Upper lobe of left lung (tissue), 4 donors: Measurements from ENCODE around the gene ZIC5.

Source experiments
- EP300 ChIP-seq, 4 donors: sonication (generic); formaldehyde crosslinking; IDR thresholded peaks; one replicate each; pipeline ENCODE4 v1.5.1; 2017; ENCODE audit warnings: antibody characterized with exemption in 4 of 4, control low read depth in 2 of 4
- POLR2A ChIP-seq, 4 donors: fragments of 450-650 bp; IDR thresholded peaks; one replicate each; pipeline ENCODE4 v1.5.1; 2016 to 2017; ENCODE audit warnings: antibody characterized with exemption in 4 of 4, mild to moderate bottlenecking in 2 of 4
- POLR2AphosphoS5 ChIP-seq, 2 donors: sonication (generic); formaldehyde crosslinking; IDR thresholded peaks; one replicate each; pipeline ENCODE4 v1.5.1; 2017; ENCODE audit warnings: antibody characterized with exemption in 2 of 2
- TF ChIP-seq, protein P1 (sequence below), 6 experiments: fragments of 450-650 bp in 4 of 6; fragments of 200-600 bp in 2 of 6; sonication (generic) in 2 of 6; IDR thresholded peaks; one replicate each; pipeline ENCODE4 v1.5.1; 2016 to 2019; ENCODE audit warnings: antibody characterized with exemption in 6 of 6

- TF ChIP-seq, protein P1, sequence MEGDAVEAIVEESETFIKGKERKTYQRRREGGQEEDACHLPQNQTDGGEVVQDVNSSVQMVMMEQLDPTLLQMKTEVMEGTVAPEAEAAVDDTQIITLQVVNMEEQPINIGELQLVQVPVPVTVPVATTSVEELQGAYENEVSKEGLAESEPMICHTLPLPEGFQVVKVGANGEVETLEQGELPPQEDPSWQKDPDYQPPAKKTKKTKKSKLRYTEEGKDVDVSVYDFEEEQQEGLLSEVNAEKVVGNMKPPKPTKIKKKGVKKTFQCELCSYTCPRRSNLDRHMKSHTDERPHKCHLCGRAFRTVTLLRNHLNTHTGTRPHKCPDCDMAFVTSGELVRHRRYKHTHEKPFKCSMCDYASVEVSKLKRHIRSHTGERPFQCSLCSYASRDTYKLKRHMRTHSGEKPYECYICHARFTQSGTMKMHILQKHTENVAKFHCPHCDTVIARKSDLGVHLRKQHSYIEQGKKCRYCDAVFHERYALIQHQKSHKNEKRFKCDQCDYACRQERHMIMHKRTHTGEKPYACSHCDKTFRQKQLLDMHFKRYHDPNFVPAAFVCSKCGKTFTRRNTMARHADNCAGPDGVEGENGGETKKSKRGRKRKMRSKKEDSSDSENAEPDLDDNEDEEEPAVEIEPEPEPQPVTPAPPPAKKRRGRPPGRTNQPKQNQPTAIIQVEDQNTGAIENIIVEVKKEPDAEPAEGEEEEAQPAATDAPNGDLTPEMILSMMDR (IDR thresholded peaks at IDR 0.05), result no peak
- no peak for TF ChIP-seq POLR2A (IDR thresholded peaks at IDR 0.05)
- no peak for TF ChIP-seq POLR2AphosphoS5 (IDR thresholded peaks at IDR 0.05)
- no peak for TF ChIP-seq EP300 (IDR thresholded peaks at IDR 0.05)
These were observed 26.2 kb upstream of the ZIC5 start for GRCh38 chr13:99997702-99998214.
